HepG2 (cell line): ENCODE results near the gene SETD2. TPM values are rescaled to one million over a fixed set of nuclear protein-coding genes. Genes with fewer than 3 reads are reported as not detected.

ENCODE experiments used
- KLF13 ChIP-seq: sonication (generic); formaldehyde crosslinking; IDR thresholded peaks from 2 replicates; pipeline ENCODE4 v1.4.0; 2020; ENCODE audit warnings: mild to moderate bottlenecking, missing genetic modification reagents
- LCORL ChIP-seq, 2 experiments: fragments of 450-650 bp in 1 of 2; sonication (generic) in 1 of 2; formaldehyde crosslinking in 1 of 2; IDR thresholded peaks; 2 replicates each; pipeline versions ENCODE4 v1.5.0 to v1.6.1; 2017 to 2020; ENCODE audit warnings: antibody characterized with exemption in 1 of 2, missing genetic modification reagents in 1 of 2
- MAZ ChIP-seq, 2 experiments: sonication (generic) in 1 of 2; formaldehyde crosslinking in 1 of 2; IDR thresholded peaks; 2 replicates each; pipeline versions ENCODE4 v1.5.0 to v1.6.1; 2012 to 2020; ENCODE audit warnings: low read depth in 2 of 2, mild to moderate bottlenecking in 2 of 2, borderline replicate concordance in 1 of 2, improper control_type of control experiment in 1 of 2, low read length in 1 of 2, missing genetic modification reagents in 1 of 2, moderate library complexity in 1 of 2
- REPIN1 ChIP-seq: sonication (generic); formaldehyde crosslinking; IDR thresholded peaks from 2 replicates; pipeline ENCODE4 v1.8.0; 2022; ENCODE audit warnings: missing genetic modification reagents, low read depth, mild to moderate bottlenecking, borderline replicate concordance
- SALL1 ChIP-seq: sonication (generic); formaldehyde crosslinking; IDR thresholded peaks from 2 replicates; pipeline ENCODE4 v1.8.0; 2022; ENCODE audit warnings: mild to moderate bottlenecking, missing genetic modification reagents
- SKI ChIP-seq: fragments of 450-650 bp; IDR thresholded peaks from one replicate; pipeline ENCODE4 v1.6.1; 2018; ENCODE audit warnings: mild to moderate bottlenecking; ENCODE audit not compliant: partially characterized antibody
- SP4 ChIP-seq: sonication (generic); formaldehyde crosslinking; IDR thresholded peaks from 2 replicates; pipeline ENCODE4 v1.8.1; 2023; ENCODE audit warnings: mild to moderate bottlenecking, missing genetic modification reagents
- ZBTB38 ChIP-seq: sonication (generic); formaldehyde crosslinking; IDR thresholded peaks from 2 replicates; pipeline ENCODE4 v1.5.1; 2020; ENCODE audit warnings: mild to moderate bottlenecking, missing genetic modification reagents
- ZFP36L1 ChIP-seq: sonication (generic); formaldehyde crosslinking; IDR thresholded peaks from 2 replicates; pipeline ENCODE4 v1.8.0; 2022; ENCODE audit warnings: mild to moderate bottlenecking, missing genetic modification reagents, moderate library complexity
- ZFY ChIP-seq: sonication (generic); formaldehyde crosslinking; IDR thresholded peaks from 2 replicates; pipeline ENCODE4 v1.4.0; 2020; ENCODE audit warnings: missing genetic modification reagents
- ZNF343 ChIP-seq: sonication (generic); formaldehyde crosslinking; IDR thresholded peaks from 2 replicates; pipeline ENCODE4 v1.4.0; 2020; ENCODE audit warnings: mild to moderate bottlenecking, missing genetic modification reagents
- ZNF430 ChIP-seq: sonication (generic); formaldehyde crosslinking; IDR thresholded peaks from 2 replicates; pipeline ENCODE4 v1.9.0; 2021; ENCODE audit warnings: mild to moderate bottlenecking, missing genetic modification reagents
- ZNF547 ChIP-seq: sonication (generic); formaldehyde crosslinking; IDR thresholded peaks from 2 replicates; pipeline ENCODE4 v1.5.1; 2020; ENCODE audit warnings: mild to moderate bottlenecking, missing genetic modification reagents
- ZNF614 ChIP-seq: IDR thresholded peaks from 2 replicates; pipeline ENCODE4 v1.6.1; 2018; ENCODE audit warnings: missing biosample characterization, missing genetic modification reagents, inconsistent platforms, borderline replicate concordance
- ZNF768 ChIP-seq: sonication (generic); formaldehyde crosslinking; IDR thresholded peaks from 2 replicates; pipeline ENCODE4 v1.4.0; 2020; ENCODE audit warnings: missing genetic modification reagents
- ZNF879 ChIP-seq: sonication (generic); formaldehyde crosslinking; IDR thresholded peaks from 2 replicates; pipeline ENCODE4 v1.8.1; 2023; ENCODE audit warnings: missing genetic modification reagents
- polyA plus RNA-seq, 8 experiments: library from polyadenylated mRNA; depleted of rRNA in 3 of 8; stranded (reverse) in 7 of 8; unstranded in 1 of 8; fragments of >200 nt; fragmentation: Illumina TruSeq in 4 of 8; extraction: Trizol in 4 of 8; gene quantifications; 2 replicates each; pipeline versions ENCODE4 v1.2.1 to v1.2.3, GENCODE V29; 2011 to 2016; ENCODE audit warnings: low read depth in 4 of 8, missing spikeins in 1 of 8, mixed read lengths in 1 of 8; ENCODE audit not compliant: insufficient read depth in 1 of 8
- total RNA-seq, 5 experiments: library from RNA; depleted of rRNA; stranded (reverse); fragments of >200 nt; fragmentation: Illumina TruSeq; extraction: Trizol; gene quantifications; 2 replicates each; pipeline ENCODE4 v1.2.3, GENCODE V29; 2016; ENCODE audit warnings: low read depth in 1 of 5
- TF ChIP-seq, protein P1 (sequence below): sonication (generic); formaldehyde crosslinking; IDR thresholded peaks from 2 replicates; pipeline ENCODE4 v1.4.0; 2020; ENCODE audit warnings: missing genetic modification reagents
- TF ChIP-seq, protein P2 (sequence below): sonication (generic); formaldehyde crosslinking; IDR thresholded peaks from 2 replicates; pipeline ENCODE4 v1.4.0; 2020; ENCODE audit warnings: missing genetic modification reagents
- TF ChIP-seq, protein P3 (sequence below): sonication (generic); formaldehyde crosslinking; IDR thresholded peaks from 2 replicates; pipeline ENCODE4 v1.8.0; 2022; ENCODE audit warnings: mild to moderate bottlenecking, missing genetic modification reagents; ENCODE audit not compliant: insufficient replicate concordance

The SETD2 gene
- total and polyA plus RNA-seq, 2 of the 13 experiments (the other 11 are each of a cell fraction or from before 2014, with no cell fraction given): 14.2 to 24.2 TPM

DNA sequence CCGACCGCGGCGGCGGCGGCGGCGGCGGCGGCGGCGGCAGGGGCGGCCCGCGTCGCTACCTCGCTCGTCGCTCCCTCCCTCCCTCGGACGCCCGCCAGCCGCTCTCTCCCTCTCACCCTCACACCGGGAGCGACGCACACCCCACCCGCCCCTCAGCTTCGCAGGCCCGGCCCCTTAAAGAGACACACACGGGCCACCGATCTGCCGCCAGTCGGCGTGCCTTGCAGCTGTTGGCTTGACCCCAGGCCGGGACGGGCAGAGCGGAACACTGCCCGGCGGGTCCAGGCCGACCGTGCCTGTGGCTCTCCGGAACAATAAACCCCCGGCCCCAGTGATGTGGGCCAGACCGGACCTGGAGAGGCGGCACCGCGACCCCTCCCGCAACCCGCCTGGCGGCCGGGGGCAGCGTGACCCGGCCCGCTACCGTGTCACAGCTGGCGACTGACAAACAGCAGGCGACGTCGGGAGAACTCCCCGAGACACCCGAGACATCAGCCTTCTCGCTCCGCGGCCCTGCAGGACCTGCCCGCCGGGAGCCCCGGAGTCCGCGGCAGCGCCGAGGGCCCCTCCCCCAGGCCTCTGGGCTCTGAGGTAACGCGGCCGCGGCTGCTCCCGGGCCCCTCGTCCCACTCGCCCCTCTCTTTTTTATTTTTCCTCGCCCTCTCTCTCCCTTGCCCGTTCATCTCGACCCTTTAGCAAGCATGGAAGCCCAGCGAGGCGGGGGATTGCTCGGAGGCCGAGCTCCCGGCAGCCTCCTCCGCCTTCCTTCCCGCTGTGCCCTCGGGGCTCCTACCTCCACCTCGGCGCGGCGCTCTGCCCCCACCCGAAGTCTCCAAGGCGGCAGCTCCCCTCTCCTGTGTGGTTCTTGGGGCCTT is at the start of gene SETD2 (continued):
- TF ChIP-seq, protein P1, sequence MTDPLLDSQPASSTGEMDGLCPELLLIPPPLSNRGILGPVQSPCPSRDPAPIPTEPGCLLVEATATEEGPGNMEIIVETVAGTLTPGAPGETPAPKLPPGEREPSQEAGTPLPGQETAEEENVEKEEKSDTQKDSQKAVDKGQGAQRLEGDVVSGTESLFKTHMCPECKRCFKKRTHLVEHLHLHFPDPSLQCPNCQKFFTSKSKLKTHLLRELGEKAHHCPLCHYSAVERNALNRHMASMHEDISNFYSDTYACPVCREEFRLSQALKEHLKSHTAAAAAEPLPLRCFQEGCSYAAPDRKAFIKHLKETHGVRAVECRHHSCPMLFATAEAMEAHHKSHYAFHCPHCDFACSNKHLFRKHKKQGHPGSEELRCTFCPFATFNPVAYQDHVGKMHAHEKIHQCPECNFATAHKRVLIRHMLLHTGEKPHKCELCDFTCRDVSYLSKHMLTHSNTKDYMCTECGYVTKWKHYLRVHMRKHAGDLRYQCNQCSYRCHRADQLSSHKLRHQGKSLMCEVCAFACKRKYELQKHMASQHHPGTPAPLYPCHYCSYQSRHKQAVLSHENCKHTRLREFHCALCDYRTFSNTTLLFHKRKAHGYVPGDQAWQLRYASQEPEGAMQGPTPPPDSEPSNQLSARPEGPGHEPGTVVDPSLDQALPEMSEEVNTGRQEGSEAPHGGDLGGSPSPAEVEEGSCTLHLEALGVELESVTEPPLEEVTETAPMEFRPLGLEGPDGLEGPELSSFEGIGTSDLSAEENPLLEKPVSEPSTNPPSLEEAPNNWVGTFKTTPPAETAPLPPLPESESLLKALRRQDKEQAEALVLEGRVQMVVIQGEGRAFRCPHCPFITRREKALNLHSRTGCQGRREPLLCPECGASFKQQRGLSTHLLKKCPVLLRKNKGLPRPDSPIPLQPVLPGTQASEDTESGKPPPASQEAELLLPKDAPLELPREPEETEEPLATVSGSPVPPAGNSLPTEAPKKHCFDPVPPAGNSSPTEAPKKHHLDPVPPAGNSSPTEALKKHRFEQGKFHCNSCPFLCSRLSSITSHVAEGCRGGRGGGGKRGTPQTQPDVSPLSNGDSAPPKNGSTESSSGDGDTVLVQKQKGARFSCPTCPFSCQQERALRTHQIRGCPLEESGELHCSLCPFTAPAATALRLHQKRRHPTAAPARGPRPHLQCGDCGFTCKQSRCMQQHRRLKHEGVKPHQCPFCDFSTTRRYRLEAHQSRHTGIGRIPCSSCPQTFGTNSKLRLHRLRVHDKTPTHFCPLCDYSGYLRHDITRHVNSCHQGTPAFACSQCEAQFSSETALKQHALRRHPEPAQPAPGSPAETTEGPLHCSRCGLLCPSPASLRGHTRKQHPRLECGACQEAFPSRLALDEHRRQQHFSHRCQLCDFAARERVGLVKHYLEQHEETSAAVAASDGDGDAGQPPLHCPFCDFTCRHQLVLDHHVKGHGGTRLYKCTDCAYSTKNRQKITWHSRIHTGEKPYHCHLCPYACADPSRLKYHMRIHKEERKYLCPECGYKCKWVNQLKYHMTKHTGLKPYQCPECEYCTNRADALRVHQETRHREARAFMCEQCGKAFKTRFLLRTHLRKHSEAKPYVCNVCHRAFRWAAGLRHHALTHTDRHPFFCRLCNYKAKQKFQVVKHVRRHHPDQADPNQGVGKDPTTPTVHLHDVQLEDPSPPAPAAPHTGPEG (CRISPR knock-in tag): peak; percentile 64; the same call in 1 of the 2 replicates
- TF ChIP-seq ZFY (CRISPR knock-in tag) (peak; percentile 55), ZNF768 (CRISPR knock-in tag) (peak; percentile 46; the same call in 1 of the 2 replicates), SKI (peak; percentile 54), REPIN1 (peak; percentile 73; the same call in 1 of the 2 replicates), ZNF430 (peak; percentile 39; the same call in 1 of the 2 replicates), SP4 (CRISPR knock-in tag) (peak; percentile 66), ZNF547 (CRISPR knock-in tag) (peak; percentile 74; the same call in 1 of the 2 replicates), MAZ (IDR thresholded peaks at IDR 0.05; ENCODE audit: borderline replicate concordance, low read depth, low read length) (peak; percentile 78; the same call in 1 of the 2 replicates), MAZ (CRISPR knock-in tag; IDR thresholded peaks at IDR 0.05; ENCODE audit: low read depth) (peak; percentile 92), ZNF879 (CRISPR knock-in tag) (no peak), ZFP36L1 (CRISPR knock-in tag) (0 out of 2 replicates have a peak, but pooled peaks have one; percentile 10), ZBTB38 (peak; percentile 54; the same call in 1 of the 2 replicates), KLF13 (CRISPR knock-in tag) (no peak), ZNF614 (no peak), LCORL (IDR thresholded peaks at IDR 0.05) (no peak), LCORL (CRISPR knock-in tag; IDR thresholded peaks at IDR 0.05) (peak; percentile 61; the same call in 1 of the 2 replicates), ZNF343 (CRISPR knock-in tag) (no peak), SALL1 (peak; percentile 65)
- TF ChIP-seq, protein P2, sequence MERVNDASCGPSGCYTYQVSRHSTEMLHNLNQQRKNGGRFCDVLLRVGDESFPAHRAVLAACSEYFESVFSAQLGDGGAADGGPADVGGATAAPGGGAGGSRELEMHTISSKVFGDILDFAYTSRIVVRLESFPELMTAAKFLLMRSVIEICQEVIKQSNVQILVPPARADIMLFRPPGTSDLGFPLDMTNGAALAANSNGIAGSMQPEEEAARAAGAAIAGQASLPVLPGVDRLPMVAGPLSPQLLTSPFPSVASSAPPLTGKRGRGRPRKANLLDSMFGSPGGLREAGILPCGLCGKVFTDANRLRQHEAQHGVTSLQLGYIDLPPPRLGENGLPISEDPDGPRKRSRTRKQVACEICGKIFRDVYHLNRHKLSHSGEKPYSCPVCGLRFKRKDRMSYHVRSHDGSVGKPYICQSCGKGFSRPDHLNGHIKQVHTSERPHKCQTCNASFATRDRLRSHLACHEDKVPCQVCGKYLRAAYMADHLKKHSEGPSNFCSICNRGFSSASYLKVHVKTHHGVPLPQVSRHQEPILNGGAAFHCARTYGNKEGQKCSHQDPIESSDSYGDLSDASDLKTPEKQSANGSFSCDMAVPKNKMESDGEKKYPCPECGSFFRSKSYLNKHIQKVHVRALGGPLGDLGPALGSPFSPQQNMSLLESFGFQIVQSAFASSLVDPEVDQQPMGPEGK (CRISPR knock-in tag): peak; percentile 56
- TF ChIP-seq, protein P3, sequence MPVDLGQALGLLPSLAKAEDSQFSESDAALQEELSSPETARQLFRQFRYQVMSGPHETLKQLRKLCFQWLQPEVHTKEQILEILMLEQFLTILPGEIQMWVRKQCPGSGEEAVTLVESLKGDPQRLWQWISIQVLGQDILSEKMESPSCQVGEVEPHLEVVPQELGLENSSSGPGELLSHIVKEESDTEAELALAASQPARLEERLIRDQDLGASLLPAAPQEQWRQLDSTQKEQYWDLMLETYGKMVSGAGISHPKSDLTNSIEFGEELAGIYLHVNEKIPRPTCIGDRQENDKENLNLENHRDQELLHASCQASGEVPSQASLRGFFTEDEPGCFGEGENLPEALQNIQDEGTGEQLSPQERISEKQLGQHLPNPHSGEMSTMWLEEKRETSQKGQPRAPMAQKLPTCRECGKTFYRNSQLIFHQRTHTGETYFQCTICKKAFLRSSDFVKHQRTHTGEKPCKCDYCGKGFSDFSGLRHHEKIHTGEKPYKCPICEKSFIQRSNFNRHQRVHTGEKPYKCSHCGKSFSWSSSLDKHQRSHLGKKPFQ (CRISPR knock-in tag): no peak
